Hematopoietic multipotent progenitor cell treated with erythropoietin and hydrocortisone succinate and interleukin-3 and kit ligand, for 15 days (in vitro differentiated cells): Measurements from ENCODE around the gene RAB11FIP3.

Experiments
- DNase-seq: peaks from one replicate; pipeline ENCODE4 v3.0.0-alpha.2; 2015; ENCODE audit warnings: low spot score

RAB11FIP3 gene

GRCh38 chr16:554640-555365 lies 129.4 kb downstream of the RAB11FIP3 start:
- no peak for DNase-seq

GRCh38 chr16:555528-556473 lies 130.4 kb downstream of the RAB11FIP3 start:
- DNase-seq: no peak

- no peak for DNase-seq
Measured at GRCh38 chr16:556474-557173, 131.2 kb downstream of the RAB11FIP3 start.

GRCh38 chr16:557463-558297 lies 132.2 kb downstream of the RAB11FIP3 start:
- DNase-seq: no peak

GRCh38 chr16:558298-559020 lies 133.0 kb downstream of the RAB11FIP3 start:
- no peak for DNase-seq

GRCh38 chr16:559021-559380 lies 133.6 kb downstream of the RAB11FIP3 start:
- no peak for DNase-seq

DNA sequence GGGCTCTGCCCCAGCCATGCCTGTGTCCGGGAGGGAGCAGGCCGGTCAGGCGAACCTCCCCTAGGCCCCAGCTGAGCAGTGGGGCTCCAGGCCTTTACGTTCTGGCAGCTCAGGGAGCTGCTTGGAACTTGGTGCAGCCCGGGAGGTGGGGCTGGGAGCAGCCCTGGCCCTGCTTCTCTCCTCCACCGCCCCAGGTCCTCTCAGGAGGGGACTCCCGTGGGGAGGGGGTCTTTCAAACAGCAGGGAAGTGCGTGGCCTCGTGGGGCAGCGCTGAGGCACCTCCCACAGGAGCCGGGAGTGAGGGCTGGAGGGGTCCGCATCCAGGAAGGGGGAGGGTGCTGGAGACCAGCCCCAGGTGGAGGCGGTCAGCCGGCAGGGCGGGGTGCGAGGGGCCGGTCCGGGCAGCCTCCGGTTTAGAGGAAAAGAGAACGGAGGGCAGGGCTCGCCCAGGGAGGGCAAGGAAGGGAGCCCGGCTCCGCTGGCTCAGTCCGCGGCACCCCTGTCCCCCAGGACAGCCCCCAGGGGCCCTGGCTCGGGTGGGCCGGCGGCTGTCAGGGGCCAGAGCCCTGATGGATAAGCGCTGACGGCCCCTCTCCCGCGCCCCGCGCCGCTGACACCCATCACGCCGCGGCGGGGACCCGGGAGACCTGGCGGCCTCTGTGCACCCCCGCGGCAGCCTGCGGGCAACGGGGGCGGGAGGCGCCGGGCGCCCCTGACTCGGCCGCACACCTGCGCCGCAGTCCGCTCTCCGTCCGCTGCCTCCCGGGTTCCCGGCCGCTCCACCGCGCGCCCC lies 134.2 kb downstream of the RAB11FIP3 start:
- no peak for DNase-seq

- DNase-seq: no peak
Measured at GRCh38 chr16:560204-560700, 134.8 kb downstream of the RAB11FIP3 start, which contains the start of gene PRR35. PRR35 (plus strand) TSS chr16:560394; CDS start chr16:563295, 2,901 bp downstream.

GRCh38 chr16:560701-561412 lies 135.4 kb downstream of the RAB11FIP3 start:
- DNase-seq: no peak

- no peak for DNase-seq
Measured at GRCh38 chr16:561413-561794, 136.0 kb downstream of the RAB11FIP3 start.

- DNase-seq: no peak
Measured at GRCh38 chr16:561957-562938, 136.8 kb downstream of the RAB11FIP3 start.

GRCh38 chr16:563072-563644 lies 137.7 kb downstream of the RAB11FIP3 start:
- no peak for DNase-seq

- DNase-seq: no peak
Measured at GRCh38 chr16:564690-565418, 139.4 kb downstream of the RAB11FIP3 start.

- no peak for DNase-seq
Measured at GRCh38 chr16:565419-566330, 140.2 kb downstream of the RAB11FIP3 start.

- peak; percentile 83 for DNase-seq
Measured at GRCh38 chr16:566475-567372, 141.3 kb downstream of the RAB11FIP3 start, which contains the start of gene NHLRC4. NHLRC4 (plus strand) TSS chr16:567005; CDS start chr16:568048, 1,043 bp downstream.
